Measurements from ENCODE around the gene ZBED2. TPM values are rescaled to one million over a fixed set of nuclear protein-coding genes. Genes with fewer than 3 reads are reported as not detected.

ZBED2 gene
- polyA plus RNA-seq, 1 experiment, result not detected

GRCh38 chr3:111627092-111627491 lies 31.9 kb upstream of the ZBED2 start:
- TF ChIP-seq, protein P1, sequence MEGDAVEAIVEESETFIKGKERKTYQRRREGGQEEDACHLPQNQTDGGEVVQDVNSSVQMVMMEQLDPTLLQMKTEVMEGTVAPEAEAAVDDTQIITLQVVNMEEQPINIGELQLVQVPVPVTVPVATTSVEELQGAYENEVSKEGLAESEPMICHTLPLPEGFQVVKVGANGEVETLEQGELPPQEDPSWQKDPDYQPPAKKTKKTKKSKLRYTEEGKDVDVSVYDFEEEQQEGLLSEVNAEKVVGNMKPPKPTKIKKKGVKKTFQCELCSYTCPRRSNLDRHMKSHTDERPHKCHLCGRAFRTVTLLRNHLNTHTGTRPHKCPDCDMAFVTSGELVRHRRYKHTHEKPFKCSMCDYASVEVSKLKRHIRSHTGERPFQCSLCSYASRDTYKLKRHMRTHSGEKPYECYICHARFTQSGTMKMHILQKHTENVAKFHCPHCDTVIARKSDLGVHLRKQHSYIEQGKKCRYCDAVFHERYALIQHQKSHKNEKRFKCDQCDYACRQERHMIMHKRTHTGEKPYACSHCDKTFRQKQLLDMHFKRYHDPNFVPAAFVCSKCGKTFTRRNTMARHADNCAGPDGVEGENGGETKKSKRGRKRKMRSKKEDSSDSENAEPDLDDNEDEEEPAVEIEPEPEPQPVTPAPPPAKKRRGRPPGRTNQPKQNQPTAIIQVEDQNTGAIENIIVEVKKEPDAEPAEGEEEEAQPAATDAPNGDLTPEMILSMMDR (IDR thresholded peaks at IDR 0.05; ENCODE audit: insufficient read depth, low read depth, low read length), result no peak
- ChIA-PET CTCF (interaction anchor here (1.2 kb wide), 2 partner anchors 43 to 89 kb away, joined by 3 read pairs; no protein-coding TSS in a partner anchor), POLR2A (no interaction called here)
- DNase-seq (ENCODE audit: low read depth), result no peak
- no peak overlapping the region for H3K4me3 ChIP-seq (ENCODE audit: low read depth, low read length)
- H3K27me3 ChIP-seq (ENCODE audit: control insufficient read depth, insufficient read depth, low read length), result no peaks in the 10 kb centered on the region
- no peaks in the 10 kb centered on the region for H3K36me3 ChIP-seq (ENCODE audit: control insufficient read depth, insufficient read depth, low read length)

DNA sequence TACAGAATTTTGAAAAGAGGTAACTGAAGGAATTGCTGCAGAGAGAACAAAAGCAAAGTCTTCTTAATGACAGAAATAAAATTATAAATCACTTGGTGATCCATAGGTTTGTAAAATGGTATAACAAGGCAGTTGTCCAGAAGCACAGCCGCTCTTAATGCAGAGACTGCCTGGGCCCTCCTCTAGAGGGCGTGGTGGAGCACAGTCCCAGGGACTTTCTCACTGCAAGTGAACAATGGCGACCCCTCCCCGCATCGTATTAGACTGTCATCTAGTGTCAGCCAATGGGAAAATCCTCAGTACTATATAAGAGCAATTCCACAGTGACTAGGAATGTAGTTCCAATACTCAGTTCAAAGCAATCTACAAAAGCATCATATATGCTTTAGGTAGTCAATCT lies 26.4 kb upstream of the ZBED2 start:
- ChIA-PET POLR2A (no interaction called here), CTCF (no interaction called here)
- Histone ChIP-seq H3K4me3 (ENCODE audit: low read depth, low read length) (no peak overlapping the region), H3K27me3 (ENCODE audit: control insufficient read depth, insufficient read depth, low read length) (no peaks in the 10 kb centered on the region), H3K36me3 (ENCODE audit: control insufficient read depth, insufficient read depth, low read length) (no peaks in the 10 kb centered on the region)
- TF ChIP-seq, protein P1 (IDR thresholded peaks at IDR 0.05; ENCODE audit: insufficient read depth, low read depth, low read length), result peak; percentile 27; the same call in 1 of the 2 replicates
- DNase-seq (ENCODE audit: low read depth), result no peak

DNA sequence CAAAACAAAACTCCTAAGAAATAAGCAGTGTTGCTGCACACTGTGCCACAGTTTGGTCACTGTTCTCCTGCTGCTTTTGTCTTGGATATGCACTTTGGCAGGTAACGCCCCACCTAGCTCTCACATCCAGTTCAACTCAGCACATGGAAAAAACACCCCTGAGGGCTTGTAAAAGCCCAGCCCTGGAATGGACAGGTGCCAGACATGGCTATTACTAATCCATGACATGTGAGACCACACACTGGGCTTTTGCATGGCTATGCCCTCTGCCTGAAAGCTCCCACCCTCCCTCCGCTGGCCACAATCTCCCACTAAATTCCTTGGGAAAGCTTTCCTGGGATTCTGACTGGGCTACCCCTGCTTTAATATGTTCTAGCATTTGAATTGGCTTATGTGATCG lies 24.7 kb upstream of the ZBED2 start:
- no peak for DNase-seq (ENCODE audit: low read depth)

DNA sequence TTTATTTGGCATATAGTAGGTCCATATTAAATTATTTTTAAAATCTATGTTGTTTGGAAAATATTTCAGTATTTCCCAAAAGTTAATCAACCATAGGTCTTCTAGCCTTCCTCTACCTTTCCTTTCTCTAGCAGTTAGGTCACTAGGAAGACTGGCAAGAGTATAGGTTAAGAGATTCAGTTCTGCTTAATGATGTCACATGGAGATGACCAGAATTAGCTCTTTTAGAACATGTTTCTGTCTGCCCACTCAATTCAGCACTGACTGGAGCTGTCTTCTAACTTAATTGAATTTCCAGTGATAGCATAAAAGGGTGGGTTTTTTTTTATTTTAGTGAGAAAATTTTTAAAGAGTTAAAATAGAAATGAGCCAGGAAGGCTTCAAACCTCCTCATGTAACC lies 23.8 kb upstream of the ZBED2 start:
- TF ChIP-seq, protein P1 (IDR thresholded peaks at IDR 0.05; ENCODE audit: insufficient read depth, low read depth, low read length), result no peak
- H3K36me3 ChIP-seq (ENCODE audit: control insufficient read depth, insufficient read depth, low read length), result no peaks in the 10 kb centered on the region
- ChIA-PET CTCF (interaction anchor here (0.5 to 1.1 kb wide), 5 partner anchors 9 to 549 kb away, joined by 3 read pairs; no protein-coding TSS in a partner anchor), POLR2A (no interaction called here)
- no peak overlapping the region for H3K4me3 ChIP-seq (ENCODE audit: low read depth, low read length)
- no peaks in the 10 kb centered on the region for H3K27me3 ChIP-seq (ENCODE audit: control insufficient read depth, insufficient read depth, low read length)
- no peak for DNase-seq (ENCODE audit: low read depth)

More for the DNA sequence above, 24.7 kb upstream of the ZBED2 start:
- no peak overlapping the region for H3K4me3 ChIP-seq (ENCODE audit: low read depth, low read length)
- H3K36me3 ChIP-seq (ENCODE audit: control insufficient read depth, insufficient read depth, low read length), result no peaks in the 10 kb centered on the region
- CTCF ChIA-PET, result interaction anchor here (0.8 kb wide), 1 partner anchor 32 kb away, joined by 3 read pairs; no protein-coding TSS in a partner anchor
- TF ChIP-seq, protein P1 (IDR thresholded peaks at IDR 0.05; ENCODE audit: insufficient read depth, low read depth, low read length), result no peak
- POLR2A ChIA-PET, result no interaction called here
- H3K27me3 ChIP-seq (ENCODE audit: control insufficient read depth, insufficient read depth, low read length), result no peaks in the 10 kb centered on the region

DNA sequence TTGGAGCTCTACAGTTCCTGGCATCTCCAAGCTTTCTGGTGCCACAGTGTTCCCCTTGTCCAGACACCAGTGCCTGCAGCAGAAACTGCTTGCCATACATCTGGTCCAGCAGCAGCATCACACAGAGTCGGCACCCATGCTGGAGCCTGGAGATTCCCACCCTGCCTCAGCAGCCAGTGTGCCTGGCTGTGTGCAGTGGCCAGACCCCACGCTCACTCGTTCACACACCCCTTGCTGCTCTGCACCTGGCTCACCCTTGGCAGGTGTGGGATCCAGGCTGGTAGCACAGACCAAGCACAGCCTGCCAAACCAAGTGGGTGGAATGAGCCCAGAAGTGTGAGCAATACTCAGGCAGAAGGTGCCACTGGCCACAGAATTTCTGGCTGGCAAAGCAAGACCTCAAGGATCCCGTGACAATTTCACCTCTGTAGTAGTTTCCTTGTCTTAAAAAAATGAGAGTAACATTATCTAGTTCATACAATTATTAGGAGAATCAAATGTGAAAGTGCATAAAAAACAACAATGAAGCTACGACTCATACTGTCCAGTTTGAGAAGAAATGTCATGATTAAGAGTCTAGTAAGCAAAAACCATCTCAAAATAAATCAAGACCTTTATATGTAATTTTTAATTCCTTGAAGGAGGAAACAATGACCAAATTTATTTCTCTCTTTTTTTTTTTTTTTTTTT lies 22.9 kb upstream of the ZBED2 start:
- CTCF ChIA-PET, result interaction anchor here (1.0 to 2.2 kb wide), 2 partner anchors 19 to 39 kb away, joined by 3 to 17 read pairs; no protein-coding TSS in a partner anchor
- Histone ChIP-seq H3K36me3 (ENCODE audit: control insufficient read depth, insufficient read depth, low read length) (no peaks in the 10 kb centered on the region), H3K27me3 (ENCODE audit: control insufficient read depth, insufficient read depth, low read length) (no peaks in the 10 kb centered on the region), H3K4me3 (ENCODE audit: low read depth, low read length) (no peak overlapping the region)
- TF ChIP-seq, protein P1 (IDR thresholded peaks at IDR 0.05; ENCODE audit: insufficient read depth, low read depth, low read length), result no peak
- POLR2A ChIA-PET, result no interaction called here
- DNase-seq (ENCODE audit: low read depth), result no peak
